Fibroblast of skin of abdomen (primary cell): ENCODE results near the gene MALSU1.

Experiments
- DNase-seq: peaks from one replicate; pipeline ENCODE4 v3.0.0-alpha.2; 2013

The MALSU1 gene

DNA sequence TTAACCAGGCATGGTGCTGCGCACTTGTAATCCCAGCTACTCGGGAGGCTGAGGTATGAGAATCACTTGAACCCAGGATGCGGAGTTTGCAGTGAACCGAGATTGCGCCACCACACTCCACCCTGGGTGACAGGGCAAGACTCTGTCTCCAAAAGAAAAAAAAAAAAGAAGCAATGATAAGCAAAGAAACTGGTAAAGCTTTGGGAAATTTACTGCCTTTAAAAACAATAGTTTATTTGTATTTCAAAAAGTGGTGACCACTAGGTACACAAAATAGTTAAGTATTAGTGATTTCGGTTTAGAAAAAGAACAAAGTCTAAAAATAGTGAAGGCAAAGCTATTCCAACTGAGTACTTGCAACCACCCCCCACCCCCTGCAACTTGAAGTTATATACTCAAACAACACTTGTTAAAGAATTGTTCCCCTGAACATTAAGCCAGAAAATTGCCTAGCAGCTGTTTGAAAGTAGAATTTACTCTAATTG is 37.7 kb downstream of the MALSU1 start:
- DNase-seq: no peak

DNA sequence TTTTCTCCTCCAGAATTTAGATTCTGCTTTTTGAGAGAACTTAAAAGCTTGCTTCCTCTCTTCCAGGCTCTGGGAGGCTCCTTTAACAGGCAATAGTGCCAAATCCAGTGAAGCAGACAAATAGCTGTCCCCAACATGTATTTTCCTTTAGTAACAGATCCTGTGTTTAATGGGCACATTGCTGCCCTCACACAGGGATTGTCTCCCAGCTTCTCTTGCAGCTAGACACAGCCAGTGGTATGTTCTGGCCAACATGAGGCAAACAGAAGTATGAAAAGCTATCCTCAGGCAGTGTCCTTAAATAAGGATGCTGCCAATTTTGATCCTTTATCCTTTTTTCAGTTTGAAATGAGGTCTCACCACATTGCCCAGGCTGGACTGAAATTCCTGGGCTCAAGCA is 38.2 kb downstream of the MALSU1 start:
- DNase-seq: no peak

DNA sequence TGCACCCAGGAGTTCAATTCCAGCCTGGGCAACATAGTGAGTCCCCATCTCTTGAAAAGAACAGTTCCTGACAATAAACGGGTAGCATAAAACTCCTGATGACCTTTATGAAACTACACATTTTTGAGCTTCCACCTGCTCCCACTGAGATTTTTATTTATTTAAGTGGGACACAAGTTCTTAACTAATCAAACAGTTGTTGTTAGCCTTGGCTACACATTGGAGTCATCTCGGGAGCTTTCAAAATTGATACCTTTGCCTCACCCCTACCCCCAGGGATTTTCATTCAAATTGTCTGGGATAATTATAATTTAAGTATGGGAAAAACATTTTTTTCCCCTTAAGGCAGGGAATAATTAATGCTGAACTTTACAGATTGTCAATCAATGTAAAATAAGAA is 39.3 kb downstream of the MALSU1 start:
- no peak for DNase-seq

DNA sequence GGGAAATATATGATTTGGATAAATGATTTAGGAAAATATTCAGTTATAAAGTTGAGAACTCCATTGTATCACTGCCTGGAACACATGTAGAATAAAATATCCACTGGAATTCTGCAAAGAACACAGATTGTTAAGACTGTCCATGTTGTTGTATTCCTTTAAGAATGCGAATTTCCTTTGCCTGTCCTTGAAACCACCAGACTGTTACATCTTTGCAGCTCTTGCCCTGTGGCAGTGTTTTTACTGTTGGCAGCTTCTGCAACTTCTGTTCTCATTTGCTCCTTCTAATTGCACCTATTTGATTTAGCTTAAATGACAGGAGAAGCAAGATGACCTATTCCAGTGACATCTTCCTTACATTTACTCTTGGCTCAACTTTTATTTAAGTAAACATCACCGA is 39.7 kb downstream of the MALSU1 start:
- no peak for DNase-seq

DNA sequence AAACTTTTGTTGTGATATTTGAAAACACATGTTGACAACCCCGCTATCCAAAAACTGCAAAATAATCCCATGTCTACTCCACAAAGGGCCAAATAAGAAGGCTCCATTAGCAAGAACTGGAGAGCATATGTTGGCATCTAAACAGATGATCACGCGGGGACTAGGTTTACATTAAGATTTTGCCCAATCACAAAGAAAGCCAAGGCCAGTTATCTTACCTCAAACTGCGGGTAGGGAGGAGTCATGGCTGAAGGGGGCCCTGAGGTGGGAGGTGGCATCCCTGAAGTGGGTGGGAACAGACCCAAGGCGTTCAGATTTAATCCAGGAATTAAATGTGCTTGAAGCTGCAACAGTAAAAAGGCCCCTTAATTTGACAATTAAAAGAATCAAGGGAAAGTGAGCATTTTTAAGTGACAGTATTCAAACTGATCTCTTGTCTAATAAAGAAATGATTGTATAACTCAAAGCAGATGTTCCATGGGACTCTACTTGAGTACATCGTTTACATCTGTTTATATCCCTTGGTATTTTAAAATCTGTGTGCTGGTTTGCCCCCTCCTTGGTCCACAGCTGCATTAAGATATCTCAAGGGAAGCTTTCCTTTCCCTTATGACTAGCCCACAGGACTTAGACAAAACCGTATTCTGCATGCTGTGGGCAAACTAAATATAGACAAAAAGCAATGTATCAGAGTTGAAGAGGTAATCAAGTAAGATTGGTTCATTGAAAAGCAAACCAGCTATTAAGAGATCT is 42.9 kb downstream of the MALSU1 start:
- peak; percentile 21 for DNase-seq

DNA sequence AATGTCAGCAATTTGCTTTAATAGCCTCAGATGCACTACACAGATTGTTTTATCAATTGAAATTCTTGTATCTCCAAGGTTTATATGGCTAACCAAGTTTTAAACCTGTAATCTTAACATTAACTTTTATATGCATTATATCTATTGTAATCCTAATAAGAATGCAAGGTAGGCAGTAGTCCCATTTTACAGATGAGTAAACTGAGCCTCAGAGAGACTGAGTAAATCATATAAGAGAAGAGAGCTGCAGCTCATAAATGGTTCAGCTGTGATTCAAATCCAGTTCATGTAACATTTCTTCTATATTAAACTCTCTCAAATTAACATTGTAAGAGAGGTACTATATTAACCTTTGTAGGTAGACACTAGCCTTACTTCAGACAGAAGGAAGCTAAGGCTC is 44.0 kb downstream of the MALSU1 start:
- no peak for DNase-seq

DNA sequence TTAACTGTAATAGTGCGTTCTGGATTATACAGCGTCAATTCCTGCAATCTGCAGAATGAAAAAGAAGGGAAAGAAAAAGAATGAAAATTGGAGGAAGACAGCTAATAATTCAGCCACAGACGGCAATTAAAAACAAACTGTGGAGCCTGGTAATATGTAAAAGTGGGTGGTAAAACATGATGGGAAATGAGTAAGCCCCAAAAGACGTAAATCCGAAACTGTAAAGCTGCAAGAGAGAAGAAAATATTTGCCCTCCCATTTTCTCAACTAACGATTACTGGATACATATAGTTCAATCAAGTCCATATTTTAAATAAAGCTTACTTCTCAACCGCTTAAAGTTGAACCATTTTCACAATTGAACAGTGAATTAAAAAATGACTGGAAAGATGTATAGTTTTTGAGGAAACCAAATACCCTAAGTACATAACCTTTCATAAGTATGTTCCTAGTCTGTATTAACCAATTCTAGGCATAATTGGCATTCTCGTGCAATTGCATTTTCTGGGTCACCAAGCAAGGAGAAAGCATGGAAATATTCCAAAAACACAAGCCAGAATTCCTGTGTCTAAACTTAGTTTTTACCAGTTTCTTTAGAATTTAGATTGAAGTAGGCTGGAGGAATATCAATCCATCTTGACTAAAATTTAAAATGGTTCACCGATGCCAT is 44.8 kb downstream of the MALSU1 start:
- peak; percentile 15 for DNase-seq

DNA sequence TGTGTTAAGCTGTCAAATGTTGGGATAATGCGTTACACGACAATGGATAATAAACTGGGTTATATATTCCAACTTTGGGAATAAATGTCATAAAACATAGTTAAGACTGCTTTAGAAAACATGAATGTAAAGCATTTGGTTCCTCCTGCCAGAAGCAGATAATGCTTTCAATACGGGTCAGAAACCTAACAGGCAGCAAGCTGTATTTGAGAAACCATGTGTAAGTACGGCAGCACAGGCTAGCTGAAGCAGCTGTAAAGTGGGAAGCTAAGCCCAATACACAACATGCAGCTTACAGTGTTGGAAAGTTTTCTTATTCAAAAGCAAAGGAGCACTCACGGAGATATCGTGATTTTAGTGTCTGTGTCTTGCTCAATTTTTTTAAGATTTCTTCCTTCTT is 46.5 kb downstream of the MALSU1 start:
- DNase-seq: no peak

DNA sequence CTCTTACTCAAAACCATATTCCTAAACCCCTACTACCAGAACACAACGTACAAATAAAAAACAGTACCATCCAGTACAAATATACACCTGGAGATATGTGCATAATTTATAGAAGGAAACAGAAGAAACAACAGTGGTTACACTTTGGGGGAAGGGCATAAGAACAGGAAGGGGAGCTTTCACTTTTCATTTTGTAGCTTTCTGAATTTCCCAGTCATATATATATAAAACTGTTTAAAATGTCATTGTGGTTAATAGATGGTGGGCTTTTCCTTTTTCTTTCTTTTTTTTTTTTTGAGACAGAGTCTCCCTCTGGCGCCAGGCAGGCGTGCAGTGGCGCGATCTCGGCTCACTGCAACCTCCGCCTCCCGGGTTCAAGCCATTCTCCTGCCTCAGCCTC is 47.2 kb downstream of the MALSU1 start:
- DNase-seq: no peak

DNA sequence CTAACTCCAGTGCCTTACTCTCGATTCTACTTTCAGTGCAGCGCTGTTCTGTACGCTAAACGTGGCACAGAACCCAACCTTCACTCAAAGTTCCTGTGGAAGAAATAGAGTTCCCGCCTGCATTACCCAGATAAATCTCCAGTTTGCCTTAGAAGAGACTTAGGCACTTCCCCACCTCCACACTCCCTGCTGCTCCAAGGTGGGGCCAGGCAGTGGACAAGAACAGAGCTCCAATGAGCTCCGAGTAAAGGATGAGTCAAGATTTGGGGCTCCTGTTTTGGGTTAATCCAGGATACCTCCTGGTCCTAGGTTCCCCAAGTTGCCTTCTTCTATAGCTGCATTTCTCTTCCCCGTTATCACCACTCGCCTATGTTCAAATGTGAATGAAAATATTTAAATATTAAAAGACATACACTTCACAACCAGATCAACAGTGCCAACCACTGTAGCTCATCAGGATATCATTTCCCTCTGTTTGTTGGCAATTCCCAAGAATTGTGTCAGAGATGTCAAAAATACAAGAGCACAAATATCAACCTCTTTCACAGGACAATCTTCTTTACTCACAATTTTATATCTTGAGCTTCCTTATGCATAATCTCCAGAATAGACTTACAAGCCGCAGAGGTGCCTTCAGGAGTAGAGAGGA is 48.0 kb downstream of the MALSU1 start:
- DNase-seq: no peak

DNA sequence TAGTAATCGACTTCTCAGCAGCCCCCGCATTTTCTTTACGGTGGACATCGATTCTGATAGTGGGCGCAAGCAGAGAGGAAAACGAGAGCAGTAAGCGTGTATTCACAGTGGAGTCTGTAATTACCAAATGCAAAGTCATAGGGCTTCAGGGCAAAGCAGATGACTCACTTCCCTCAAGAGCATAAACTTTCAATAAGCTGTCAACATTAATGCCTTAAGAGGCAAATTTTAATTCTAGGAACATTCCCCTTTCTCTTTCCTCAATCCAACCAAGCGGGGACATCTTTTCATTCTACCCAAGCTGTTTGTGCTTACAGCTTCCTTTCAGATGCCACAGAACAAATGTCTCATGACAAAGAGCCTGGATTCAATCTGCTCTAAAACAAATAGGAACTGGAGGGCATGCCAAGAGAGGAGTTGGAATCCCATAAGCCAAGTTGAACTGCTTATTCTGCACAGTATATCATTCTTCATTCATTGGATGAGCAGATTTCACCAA is 48.6 kb downstream of the MALSU1 start:
- peak; percentile 82 for DNase-seq

DNA sequence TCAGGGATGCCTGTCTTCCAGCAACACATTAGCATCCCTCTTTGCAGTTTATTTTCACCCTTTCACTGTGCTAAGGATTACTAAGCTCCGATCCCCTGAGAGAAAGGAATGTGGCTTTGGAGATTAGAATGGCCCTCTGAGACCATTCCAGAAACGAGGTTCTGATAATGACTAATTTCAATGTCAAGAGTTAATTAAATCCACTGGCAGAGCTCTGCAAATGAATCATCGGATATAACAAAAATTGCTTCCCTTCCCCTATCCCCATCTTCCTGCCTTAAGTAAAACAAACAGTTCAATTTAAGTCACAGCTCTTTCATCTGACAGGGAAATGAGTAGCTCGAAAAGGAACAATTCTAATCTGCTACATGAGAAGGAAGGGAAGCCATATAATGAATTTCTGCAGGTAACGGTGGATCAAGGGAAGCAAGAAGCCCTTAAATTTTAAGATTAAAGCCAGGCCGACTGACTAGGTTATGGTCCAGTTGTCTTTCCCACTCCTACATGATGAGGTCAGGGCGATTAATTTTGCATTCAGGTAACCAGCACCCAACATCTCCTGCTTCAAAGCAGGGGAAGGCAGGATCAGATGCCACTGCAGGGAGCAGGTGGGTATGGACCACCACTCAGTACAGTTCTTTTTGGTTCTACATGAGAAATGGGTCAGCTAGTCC is 50.5 kb downstream of the MALSU1 start:
- peak; percentile 87 for DNase-seq

DNA sequence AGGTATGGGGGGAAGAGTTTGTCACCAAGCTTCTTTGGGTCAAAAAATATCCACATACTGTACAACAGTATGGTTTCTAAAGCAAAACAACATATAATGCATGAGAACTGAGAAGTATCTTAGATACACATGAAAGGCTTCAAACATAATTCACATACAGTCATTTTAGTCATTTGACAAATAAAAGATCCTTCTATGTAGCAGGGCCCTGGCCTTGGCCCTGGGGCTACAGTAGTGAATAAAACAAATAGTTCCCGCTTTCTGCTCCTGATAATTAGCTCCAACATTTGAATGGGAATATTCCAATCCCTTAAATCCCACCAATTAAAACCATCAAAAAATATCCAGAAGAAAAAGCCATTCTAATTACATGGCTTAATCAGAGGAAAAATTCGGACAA is 51.3 kb downstream of the MALSU1 start:
- DNase-seq: no peak

DNA sequence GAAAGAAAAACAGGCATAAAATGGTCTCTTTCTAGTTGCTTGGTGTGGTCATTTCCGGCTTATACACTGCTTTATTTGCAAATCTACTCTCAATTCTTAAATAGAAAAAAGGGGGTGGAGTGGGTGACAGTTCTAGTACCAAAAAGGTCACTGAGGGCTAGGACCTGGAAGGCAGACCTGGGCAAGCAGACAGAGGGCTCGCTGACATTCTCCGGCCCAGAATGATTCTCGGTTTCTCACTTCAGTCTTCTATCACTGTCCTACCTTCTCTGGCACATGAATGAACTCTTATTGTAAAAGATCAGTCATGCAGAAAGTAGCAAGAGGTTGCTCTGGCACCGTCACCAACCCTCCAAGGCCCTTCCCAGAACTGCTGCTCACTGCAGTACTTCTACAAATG is 54.0 kb downstream of the MALSU1 start:
- DNase-seq: no peak

DNA sequence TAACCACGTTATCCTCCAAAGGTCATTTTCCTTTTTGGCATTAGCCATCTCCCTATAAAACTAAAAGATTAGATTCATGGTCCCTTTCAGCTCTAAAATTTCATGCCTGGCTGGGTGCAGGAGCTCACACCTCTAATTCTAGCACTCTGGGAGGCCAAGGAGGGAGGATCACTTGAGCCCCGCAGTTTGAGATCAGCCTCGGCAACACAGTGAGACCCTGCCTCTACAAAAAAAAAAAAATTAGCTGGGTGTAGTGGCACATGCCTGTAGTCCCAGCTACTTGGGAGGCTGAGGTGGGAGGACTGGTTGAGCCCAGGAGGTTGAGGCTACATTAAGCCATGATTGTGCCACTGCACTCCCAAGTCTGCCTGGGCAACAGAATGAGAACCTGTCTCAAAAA is 57.0 kb downstream of the MALSU1 start:
- no peak for DNase-seq

DNA sequence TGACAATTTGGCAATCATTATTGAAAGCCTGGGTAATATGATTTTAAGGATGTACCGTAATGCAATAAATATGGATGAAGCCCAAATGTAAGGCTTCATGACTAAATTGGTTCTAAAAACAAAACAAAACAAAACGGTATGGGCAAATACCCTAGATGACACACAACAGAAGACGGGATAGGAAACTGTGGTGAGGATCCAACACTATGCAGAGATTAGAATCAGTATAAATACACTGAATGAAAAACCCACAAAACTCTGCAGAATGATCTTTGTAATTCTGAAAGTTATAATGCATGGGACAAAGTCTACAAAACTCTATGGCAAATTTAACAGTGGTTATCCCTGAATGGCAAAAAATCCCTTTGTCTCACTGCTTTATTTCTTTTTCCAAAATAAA is 57.6 kb downstream of the MALSU1 start:
- no peak for DNase-seq

DNA sequence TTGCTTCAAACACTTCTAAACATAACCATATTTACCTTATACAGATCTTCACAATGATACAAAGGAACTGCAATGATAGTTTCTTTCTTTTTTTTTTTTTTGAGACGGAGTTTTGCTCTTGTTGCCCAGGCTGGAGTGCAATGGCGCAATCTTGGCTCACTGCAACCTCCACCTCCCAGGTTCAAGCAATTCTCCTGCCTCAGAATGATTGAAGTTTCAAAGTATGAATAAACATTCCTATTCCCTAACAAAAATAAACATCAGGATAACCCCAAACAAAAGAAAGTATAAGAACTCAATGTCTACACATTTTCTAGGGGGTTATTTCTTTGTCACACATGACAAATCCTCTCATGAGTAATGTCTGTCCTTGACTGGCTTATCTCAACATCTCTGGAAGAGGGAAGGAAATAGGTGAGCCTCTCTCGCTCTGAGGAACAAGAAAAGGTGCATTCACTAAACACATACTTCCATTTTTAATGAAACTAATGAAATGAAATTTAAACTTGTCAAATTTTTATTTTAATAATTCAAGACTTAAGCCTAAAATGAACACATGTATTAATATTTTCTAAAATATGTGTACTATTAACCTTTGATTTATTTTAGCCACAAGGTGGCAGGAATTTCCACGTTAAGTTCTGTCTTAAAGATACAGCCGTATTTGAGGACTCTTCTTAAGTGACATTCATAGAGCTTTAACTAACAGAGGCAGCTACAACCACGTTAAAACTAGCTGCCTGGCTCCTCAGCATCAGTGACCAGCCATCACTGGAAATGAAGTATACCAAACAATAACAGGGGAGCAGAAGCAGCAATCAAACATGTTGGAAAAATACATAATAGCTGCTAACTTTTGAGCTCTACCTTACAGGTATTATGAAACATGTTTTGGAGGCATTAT is 58.3 kb downstream of the MALSU1 start:
- no peak for DNase-seq

DNA sequence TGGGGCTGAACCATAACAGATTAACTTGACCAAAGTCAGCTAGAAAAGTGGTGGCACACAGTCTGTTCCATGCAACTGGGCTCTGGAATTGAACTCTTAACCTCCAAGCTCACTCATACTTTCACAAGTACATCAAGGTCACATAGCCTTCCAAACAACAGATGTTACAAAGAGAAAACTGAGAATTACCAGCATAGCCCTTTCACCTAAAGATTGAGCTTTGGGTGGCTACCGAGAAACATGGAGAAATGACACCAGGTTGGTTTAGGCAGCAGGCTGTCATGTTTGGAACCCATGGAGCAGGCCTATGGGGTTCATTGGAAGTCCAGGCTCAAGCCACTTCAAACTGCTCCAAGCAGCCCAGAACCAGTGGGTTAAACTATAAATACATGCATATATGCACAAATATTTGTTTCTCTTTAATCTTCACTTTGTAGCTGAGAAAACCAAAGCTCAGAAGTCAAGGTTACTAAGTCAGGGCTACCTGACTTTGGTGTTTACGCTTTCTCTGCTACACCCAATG is 59.1 kb downstream of the MALSU1 start:
- DNase-seq: no peak
